SK-N-SH (cell line): ENCODE measurements around the gene SNX1. TPM values are rescaled to one million over a fixed set of nuclear protein-coding genes. Genes with fewer than 3 reads are reported as not detected.
"Not testable (repeated sequence)": the region's sequence is repeated elsewhere in the genome, so short reads cannot be mapped to it uniquely, and the experiment has no call there.

Experiments
- CTCF ChIA-PET: fragments of 300-600, 350-600 bp; formaldehyde crosslinking; extraction: SDS; loops from one replicate; lab custom pipeline; 2021; lab: Yijun Ruan, JAX
- POLR2A ChIA-PET: fragments of 350-600 bp; sonication (Branson Sonifier 250); formaldehyde crosslinking; extraction: SDS; loops from one replicate; lab custom pipeline; 2020; ENCODE audit warnings: antibody characterized with exemption, inconsistent platforms; lab: Yijun Ruan, JAX
- DNase-seq: peaks from one replicate; pipeline ENCODE4 v3.0.0; 2012
- H2AFZ ChIP-seq: fragments of 200-600 bp; sonication (generic); 2 replicates; pipeline ENCODE4 v1.8.1; 2016; ENCODE audit warnings: antibody characterized with exemption, mild to moderate bottlenecking, low read depth
- H3F3A ChIP-seq: fragments of 200-600 bp; sonication (generic); replicated peaks from 2 replicates; pipeline ENCODE3; 2016; ENCODE audit warnings: antibody characterized with exemption, mild to moderate bottlenecking; ENCODE audit not compliant: insufficient read depth
- H3K27ac ChIP-seq, 2 experiments: fragments of 200-500 bp in 1 of 2; fragments of 200-600 bp in 1 of 2; sonication (Bioruptor generic) in 1 of 2; sonication (generic), shearing (Covaris generic) in 1 of 2; 2 replicates each; pipeline versions ENCODE4 v1.5.1 to v1.6.1; 2014 to 2016; ENCODE audit warnings: low read depth in 2 of 2, inconsistent platforms in 1 of 2, low read length in 1 of 2, mild to moderate bottlenecking in 1 of 2, mixed read lengths in 1 of 2
- H3K27me3 ChIP-seq: fragments of 200-600 bp; sonication (generic), shearing (Covaris generic); 2 replicates; pipeline ENCODE4 v1.6.1; 2016; ENCODE audit warnings: mixed run types; ENCODE audit not compliant: insufficient read depth
- H3K36me3 ChIP-seq, 2 experiments: fragments of 200-500 bp in 1 of 2; fragments of 200-600 bp in 1 of 2; sonication (Bioruptor generic) in 1 of 2; sonication (generic) in 1 of 2; replicated peaks in 1 of 2; 2 replicates each; pipeline versions ENCODE3 to v1.5.1; 2014 to 2016; ENCODE audit warnings: low read length in 1 of 2, mild to moderate bottlenecking in 1 of 2; ENCODE audit not compliant: insufficient read depth in 2 of 2, control insufficient read depth in 1 of 2
- H3K4me1 ChIP-seq, 2 experiments: fragments of 200-500 bp in 1 of 2; fragments of 200-600 bp in 1 of 2; sonication (Bioruptor generic) in 1 of 2; sonication (generic), shearing (Covaris generic) in 1 of 2; 2 replicates each; pipeline versions ENCODE4 v1.5.1 to v1.6.1; 2014 to 2016; ENCODE audit warnings: low read depth in 1 of 2, low read length in 1 of 2, mixed run types in 1 of 2; ENCODE audit not compliant: insufficient read depth in 2 of 2, control insufficient read depth in 1 of 2
- H3K4me2 ChIP-seq: fragments of 200-600 bp; sonication (generic), shearing (Covaris generic); 2 replicates; pipeline ENCODE4 v1.6.1; 2017; ENCODE audit warnings: mixed run types
- H3K4me3 ChIP-seq, 2 experiments: fragments of 200-500 bp in 1 of 2; fragments of 200-600 bp in 1 of 2; sonication (Bioruptor generic) in 1 of 2; sonication (generic), shearing (Covaris generic) in 1 of 2; 2 replicates each; pipeline versions ENCODE4 v1.5.1 to v1.8.1; 2014 to 2016; ENCODE audit warnings: low read depth in 2 of 2, inconsistent platforms in 1 of 2, low read length in 1 of 2, mild to moderate bottlenecking in 1 of 2, mixed read lengths in 1 of 2, moderate library complexity in 1 of 2
- H3K79me2 ChIP-seq: fragments of 200-600 bp; sonication (generic); 2 replicates; pipeline ENCODE4 v1.8.1; 2017; ENCODE audit warnings: mild to moderate bottlenecking; ENCODE audit not compliant: insufficient read depth
- H3K9ac ChIP-seq: fragments of 200-600 bp; sonication (generic); 2 replicates; pipeline ENCODE4 v1.6.1; 2017; ENCODE audit warnings: mixed run types
- H3K9me2 ChIP-seq: fragments of 200-600 bp; sonication (generic); 2 replicates; pipeline ENCODE4 v1.6.1; 2017; ENCODE audit warnings: mixed run types
- H3K9me3 ChIP-seq: fragments of 200-600 bp; sonication (generic); 2 replicates; pipeline ENCODE4 v1.6.1; 2017; ENCODE audit warnings: mixed run types, mild to moderate bottlenecking, moderate library complexity
- H4K20me1 ChIP-seq: fragments of 200-600 bp; sonication (generic); 2 replicates; pipeline ENCODE4 v1.6.1; 2017; ENCODE audit warnings: mild to moderate bottlenecking, mixed run types; ENCODE audit not compliant: insufficient read depth
- EZH2phosphoT487 ChIP-seq: fragments of 200-600 bp; sonication (generic); IDR thresholded peaks from 2 replicates; pipeline ENCODE4 v1.6.1; 2017; ENCODE audit warnings: low read depth, mixed run types, mild to moderate bottlenecking, antibody characterized with exemption, moderate library complexity, borderline replicate concordance
- FOSL2 ChIP-seq: IDR thresholded peaks from 2 replicates; pipeline ENCODE4 v1.4.0; 2012; ENCODE audit warnings: low read depth, mild to moderate bottlenecking, moderate library complexity, borderline replicate concordance
- FOXJ3 ChIP-seq: sonication (generic); formaldehyde crosslinking; IDR thresholded peaks from 2 replicates; pipeline ENCODE4 v1.5.1; 2020; ENCODE audit warnings: mild to moderate bottlenecking, missing genetic modification reagents
- GATA2 ChIP-seq: sonication (generic); formaldehyde crosslinking; IDR thresholded peaks from 2 replicates; pipeline ENCODE4 v1.5.0; 2020; ENCODE audit warnings: mild to moderate bottlenecking, missing genetic modification reagents
- JUND ChIP-seq: IDR thresholded peaks from 2 replicates; pipeline ENCODE4 v1.4.0; 2012
- MXI1 ChIP-seq: IDR thresholded peaks from 2 replicates; pipeline ENCODE4 v1.6.1; 2012; ENCODE audit warnings: mild to moderate bottlenecking, low read depth, low read length, improper control_type of control experiment
- NRF1 ChIP-seq: IDR thresholded peaks from 2 replicates; pipeline ENCODE4 v1.6.1; 2012; ENCODE audit warnings: low read depth, mild to moderate bottlenecking, low read length
- RXRA ChIP-seq: IDR thresholded peaks from 2 replicates; pipeline ENCODE4 v1.4.0; 2012; ENCODE audit warnings: low read depth, mild to moderate bottlenecking, borderline replicate concordance
- SIN3A ChIP-seq: IDR thresholded peaks from 2 replicates; pipeline ENCODE4 v1.6.1; 2012; ENCODE audit warnings: low read depth, mild to moderate bottlenecking, low read length, moderate library complexity, borderline replicate concordance
- SMC3 ChIP-seq: IDR thresholded peaks from 2 replicates; pipeline ENCODE4 v1.6.1; 2012; ENCODE audit warnings: low read depth, low read length, improper control_type of control experiment
- TCF12 ChIP-seq: IDR thresholded peaks from 2 replicates; pipeline ENCODE4 v1.4.0; 2012
- TEAD4 ChIP-seq: IDR thresholded peaks from 2 replicates; pipeline ENCODE4 v1.4.0; 2012; ENCODE audit warnings: mild to moderate bottlenecking, borderline replicate concordance; ENCODE audit not compliant: insufficient read depth
- WGBS: methylation state at CpG from one replicate; pipeline ENCODE4 v1.1.6; 2017; ENCODE audit warnings: low lambda C conversion rate; 5-methylcytosine and 5-hydroxymethylcytosine counted together
- polyA plus RNA-seq, 3 experiments: library from polyadenylated mRNA; depleted of rRNA; stranded (reverse); fragments of >200 nt; gene quantifications; 2 replicates each; pipeline ENCODE4 v1.2.3, GENCODE V29; 2012
- TF ChIP-seq, protein P1 (sequence below): IDR thresholded peaks from 2 replicates; pipeline ENCODE4 v1.4.0; 2012; ENCODE audit warnings: low read depth, borderline replicate concordance

The SNX1 gene
- polyA plus RNA-seq, 1 of the 3 experiments (the other 2 are of a cell fraction): 80.7 TPM

- H3K4me3 ChIP-seq: no peak overlapping the region
- no peak overlapping the region for H2AFZ ChIP-seq
- H3K9me2 ChIP-seq: no peaks in the 10 kb centered on the region
- 95% methylated on average over 1 of the region's 1 CpG for WGBS
- ChIA-PET CTCF (interaction anchor here (1.4 kb wide), 1 partner anchor 42 kb away, joined by 6 read pairs; no protein-coding TSS in a partner anchor), POLR2A (interaction anchor here (1.6 kb wide), 1 partner anchor 14 kb away, joined by 4 read pairs; the partner anchor contains the start of gene CIAO2A)
- peaks cover 76% of the 10 kb centered on the region for H4K20me1 ChIP-seq
- no peaks in the 10 kb centered on the region for H3K27me3 ChIP-seq
- no peak overlapping the region for H3K4me2 ChIP-seq
- no peaks in the 10 kb centered on the region for H3K9me3 ChIP-seq
- H3K27ac ChIP-seq: no peak overlapping the region
- no peaks in the 10 kb centered on the region; a peak in 2 of 4 replicates for H3K4me1 ChIP-seq
- H3K79me2 ChIP-seq: peaks cover 99% of the 10 kb centered on the region
- H3F3A ChIP-seq: peaks cover 4% of the 10 kb centered on the region
- H3K9ac ChIP-seq: no peak overlapping the region
- no peak for TF ChIP-seq SIN3A
- TF ChIP-seq SMC3: no peak
- no peak for TF ChIP-seq TEAD4
- TF ChIP-seq TCF12: no peak
- TF ChIP-seq FOSL2: no peak
- no peak for TF ChIP-seq NRF1
- no peak for TF ChIP-seq RXRA
- no peak for TF ChIP-seq EZH2phosphoT487
- no peak for TF ChIP-seq MXI1
- TF ChIP-seq, protein P1, sequence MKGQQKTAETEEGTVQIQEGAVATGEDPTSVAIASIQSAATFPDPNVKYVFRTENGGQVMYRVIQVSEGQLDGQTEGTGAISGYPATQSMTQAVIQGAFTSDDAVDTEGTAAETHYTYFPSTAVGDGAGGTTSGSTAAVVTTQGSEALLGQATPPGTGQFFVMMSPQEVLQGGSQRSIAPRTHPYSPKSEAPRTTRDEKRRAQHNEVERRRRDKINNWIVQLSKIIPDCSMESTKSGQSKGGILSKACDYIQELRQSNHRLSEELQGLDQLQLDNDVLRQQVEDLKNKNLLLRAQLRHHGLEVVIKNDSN: no peak
- TF ChIP-seq GATA2 (CRISPR knock-in tag): no peak
- no peak for TF ChIP-seq FOXJ3 (CRISPR knock-in tag)
- TF ChIP-seq JUND: no peak
- TF ChIP-seq, all 33 proteins: peak for 0
- peaks cover under 1 to 4% of the 10 kb centered on the region in 2 experiments for H3K36me3 ChIP-seq
- no peak for DNase-seq
Observed at GRCh38 chr15:64107337-64107736, 11.6 kb downstream of the SNX1 start.

- POLR2A ChIA-PET, H3K4me2 ChIP-seq, DNase-seq, H2AFZ ChIP-seq, H3K9ac ChIP-seq, H3K4me1 ChIP-seq, H3K27ac ChIP-seq, H3K4me3 ChIP-seq, H3K27me3 ChIP-seq, H3F3A ChIP-seq, H3K9me3 ChIP-seq, H3K9me2 ChIP-seq: not testable (repeated sequence)
- CTCF ChIA-PET: interaction anchor here (0.8 kb wide), 1 partner anchor 37 kb away, joined by 3 read pairs; no protein-coding TSS in a partner anchor
- 96% methylated on average over 4 of the region's 4 CpGs for WGBS
- Histone ChIP-seq H3K79me2 (peaks cover 79% of the 10 kb centered on the region), H4K20me1 (peaks cover 49% of the 10 kb centered on the region), H3K36me3 (peaks cover 22 to 30% of the 10 kb centered on the region in 2 experiments)
Observed at GRCh38 chr15:64110108-64110701, 14.4 kb downstream of the SNX1 start.
